OCI-LY7 (cell line): ENCODE results near the gene SLC35F1.

ENCODE experiments used
- CTCF ChIP-seq: fragments of 200-600 bp; sonication (generic); conservative IDR thresholded peaks from 2 replicates; pipeline ENCODE4 v1.5.1; 2014; ENCODE audit warnings: mild to moderate bottlenecking, antibody characterized with exemption, low read length, moderate library complexity, mixed read lengths
- EZH2phosphoT487 ChIP-seq: fragments of 200-600 bp; sonication (generic); IDR thresholded peaks from 2 replicates; pipeline ENCODE4 v1.6.1; 2018; ENCODE audit warnings: low read depth, borderline replicate concordance, mild to moderate bottlenecking, mixed run types, antibody characterized with exemption, low read length, moderate library complexity, mixed read lengths

DNA sequence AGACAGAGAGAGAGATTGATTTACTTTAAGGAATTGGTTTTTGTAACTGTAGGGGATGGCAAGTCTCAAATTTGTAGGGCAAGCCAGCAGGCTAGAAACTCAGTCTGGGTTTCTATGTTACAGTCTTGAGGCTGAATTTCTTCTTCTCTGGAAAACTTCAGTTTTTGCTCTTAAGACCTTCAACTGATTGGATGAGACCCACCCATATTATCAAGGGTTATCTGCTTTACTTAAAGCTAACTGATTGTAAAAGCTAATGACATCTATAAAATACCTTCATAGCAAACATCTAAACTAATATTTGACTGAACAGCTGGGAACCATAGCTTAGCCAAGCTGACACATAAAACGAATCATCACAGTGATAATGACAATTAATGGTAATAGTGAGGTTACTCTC, 22.4 kb downstream of the SLC35F1 start:
- TF ChIP-seq CTCF (no peak), EZH2phosphoT487 (no peak)
